Activated CD8-positive, alpha-beta memory T cell treated with anti-CD3 and anti-CD28 coated beads, Interleukin-2, amount 50 U/mL, for 1 hour (primary cell): ENCODE measurements around the gene SULT1A1.

Source experiments
- DNase-seq: peaks from one replicate; pipeline ENCODE4 v3.0.0-alpha.2; 2020; ENCODE audit errors: extremely low read depth

Gene SULT1A1

GRCh38 chr16:28558456-28558855 lies 51.4 kb downstream of the SULT1A1 start:
- DNase-seq, result no peak

DNA sequence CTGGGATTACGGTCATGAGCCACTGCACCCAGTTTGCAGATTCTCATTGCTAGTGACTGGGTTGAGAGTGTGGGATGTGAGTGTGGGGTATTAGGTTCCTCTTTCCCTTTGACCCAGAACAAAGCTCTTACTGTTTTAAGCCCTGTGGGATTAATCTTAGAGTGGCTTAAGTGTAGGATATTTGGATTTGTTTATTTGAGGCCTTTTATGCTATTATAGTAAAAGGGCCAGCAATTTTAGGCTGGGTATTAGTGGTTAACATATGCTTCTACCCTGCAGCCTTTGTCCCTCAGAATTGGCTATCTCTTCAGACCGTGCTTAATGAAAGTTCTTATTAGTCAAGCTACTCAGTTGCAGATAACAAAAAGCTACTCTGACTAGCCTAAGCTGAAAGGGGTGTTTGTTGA lies 52.9 kb downstream of the SULT1A1 start:
- DNase-seq, result no peak

- no peak for DNase-seq
These were observed 54.3 kb downstream of the SULT1A1 start for GRCh38 chr16:28555561-28555960.
